ENCODE data around the gene TMEM187. TPM values are rescaled to one million over a fixed set of nuclear protein-coding genes. Genes with fewer than 3 reads are reported as not detected.

The TMEM187 gene
- total and polyA plus RNA-seq, 2 of the 4 experiments (the other 2 are of a cell fraction) = 3.4 to 6.2 TPM

DNA sequence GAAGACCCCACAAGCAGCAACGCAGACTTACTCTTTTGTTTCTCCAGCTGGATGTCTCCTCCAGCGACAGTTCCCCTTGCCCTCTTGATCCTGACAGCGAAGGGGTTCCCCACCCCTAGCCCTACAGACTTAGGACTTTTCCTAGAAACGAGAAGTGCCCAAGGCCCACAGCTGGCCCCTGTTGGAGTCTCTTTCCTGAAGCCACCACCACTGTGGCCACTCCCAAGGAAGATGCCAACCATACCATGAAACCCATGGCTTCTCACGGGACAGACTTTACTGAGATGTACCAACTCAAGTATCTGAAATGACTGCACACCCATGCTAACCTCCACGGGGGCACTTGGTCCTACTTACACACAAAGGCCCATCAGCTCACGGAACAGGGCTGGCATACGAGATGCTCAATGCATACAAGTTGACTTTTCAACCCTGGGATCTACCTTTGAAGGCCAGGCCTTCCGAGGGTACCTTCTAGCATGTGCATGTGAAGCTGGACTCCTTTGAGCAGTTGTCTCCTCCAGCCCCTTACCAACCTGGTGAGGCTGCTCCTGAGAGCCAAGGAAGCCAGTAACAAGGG lies 48.1 kb downstream of the TMEM187 start:
- peak overlapping the region; percentile 57 for H4K91ac ChIP-seq (ENCODE audit: insufficient read depth, low read depth, low read length)
- H2BK20ac ChIP-seq (ENCODE audit: low read depth, low read length) = no peak overlapping the region
- no peaks in the 10 kb centered on the region for H3K9me3 ChIP-seq (ENCODE audit: control insufficient read depth, insufficient read depth, low read length)
- no peak for ATAC-seq (ENCODE audit: low read depth)
- peak overlapping the region; percentile 77 for H3K4me2 ChIP-seq (ENCODE audit: low read depth, low read length)
- peak overlapping the region; percentile 93 for H3K27ac ChIP-seq (ENCODE audit: insufficient read depth, low read length)
- BruUV-seq (replicated peaks) = no TSS peak
- peak overlapping the region; percentile 50 for H3K4me3 ChIP-seq (ENCODE audit: insufficient read depth, low read depth, low read length)
- peak overlapping the region; percentile 97 for H2AK9ac ChIP-seq (replicated peaks; ENCODE audit: low read depth, low read length, poor library complexity)
- peaks cover 0 to 20% of the 10 kb centered on the region in 2 experiments; a peak in 2 of 4 replicates for H3K79me1 ChIP-seq (ENCODE audit: low read depth in 1 of 2, low read length in 2 of 2)
- in situ Hi-C loops (cut with MboI; ENCODE audit: low sequenced_read_pairs) (no loop called here), intact Hi-C loops (cut with micrococcal nuclease) (no loop called here), dilution Hi-C loops (cut with HindIII; ENCODE audit: low sequenced_read_pairs, unreplicated experiment) (no loop called here)
- ChIA-PET CTCF (no interaction called here), POLR2A (ENCODE audit: unreplicated experiment) (no interaction called here)
- H3K14ac ChIP-seq (replicated peaks; ENCODE audit: low read depth, low read length) = peak overlapping the region; percentile 55; the same call in 1 of the 2 replicates
- H3K9ac ChIP-seq (ENCODE audit: low read depth, low read length) = peak overlapping the region; percentile 83
- H3K4me1 ChIP-seq (ENCODE audit: control insufficient read depth, insufficient read depth, low read length) = peaks cover 24% of the 10 kb centered on the region
- H3K56ac ChIP-seq (ENCODE audit: extremely low read depth, insufficient read depth, low read length) = peak overlapping the region; percentile 28; the same call in 1 of the 2 replicates
- peak overlapping the region; percentile 95 to 96 for H4K8ac ChIP-seq (ENCODE audit: low read depth in 2 of 2, low read length in 2 of 2)
- H2AK5ac ChIP-seq (ENCODE audit: low read depth, low read length) = peak overlapping the region; percentile 71
- peaks cover 14% of the 10 kb centered on the region; the same call in 1 of the 2 replicates for H3K36me3 ChIP-seq (ENCODE audit: control insufficient read depth, insufficient read depth, low read length)
- peak overlapping the region; percentile 27 for H3K18ac ChIP-seq (ENCODE audit: low read depth, low read length)
- no peak for TF ChIP-seq FOS (IDR thresholded peaks at IDR 0.05; ENCODE audit: low read depth, low read length)
- no peak for DNase-seq
- peak overlapping the region; percentile 81 for H2AFZ ChIP-seq (replicated peaks; ENCODE audit: low read length, poor library complexity)
- H3K23ac ChIP-seq (ENCODE audit: low read depth, low read length) = 0 out of 2 replicates have a peak overlapping the region, but pooled peaks have one; percentile 45
- peak overlapping the region; percentile 18; the same call in 1 of the 3 replicates for H2BK15ac ChIP-seq (ENCODE audit: low read depth, low read length)
- H3K27me3 ChIP-seq (ENCODE audit: control insufficient read depth, insufficient read depth, low read length) = no peaks in the 10 kb centered on the region; the same call in 1 of the 2 replicates
- H2BK5ac ChIP-seq (ENCODE audit: low read depth, low read length, poor library complexity, severe bottlenecking) = peak overlapping the region; percentile 88
- no peaks in the 10 kb centered on the region for H4K20me1 ChIP-seq (ENCODE audit: insufficient read depth, low read length)
- peak overlapping the region; percentile 16; the same call in 1 of the 2 replicates for H2BK120ac ChIP-seq (ENCODE audit: low read depth, low read length)
- peak overlapping the region; percentile 87 for H4K5ac ChIP-seq (ENCODE audit: low read depth, low read length)
- 65% methylated on average over 4 of the region's 9 CpGs; no CpG with 5 or more reads in 1 of the 2 experiments for WGBS, 2 experiments (ENCODE audit: extremely low coverage in 2 of 2, insufficient read length in 1 of 2)
- no peaks in the 10 kb centered on the region for H3K9me1 ChIP-seq (ENCODE audit: insufficient read depth, low read length)
- peak overlapping the region; percentile 85 for H3K4ac ChIP-seq (ENCODE audit: low read depth, low read length)

Data from IMR-90 (cell line).